Prostate gland (tissue), 2 donors: ENCODE results near the gene PCDHGA7. TPM values are rescaled to one million over a fixed set of nuclear protein-coding genes. Genes with fewer than 3 reads are reported as not detected.
A peak's percentile ranks its signal among the peaks of the same experiment; 100 is the strongest.

Experiments
- DNase-seq: peaks from one replicate; pipeline ENCODE4 v3.0.0-alpha.2; 2019; ENCODE audit warnings: low spot score
- H3K27ac ChIP-seq, 2 donors: fragments of 200-600 bp; sonication (generic); 2 replicates each; pipeline ENCODE4 v1.5.1; 2017 to 2019
- H3K27me3 ChIP-seq: fragments of 200-600 bp; sonication (generic); replicated peaks from 2 replicates; pipeline ENCODE4 v1.5.1; 2019; ENCODE audit not compliant: insufficient read depth
- H3K36me3 ChIP-seq, 2 donors: fragments of 200-600 bp; sonication (generic); 1 replicate in 1 of 2; 2 replicates in 1 of 2; pipeline versions ENCODE4 v1.5.1 to v1.8.1; 2017 to 2019
- H3K4me1 ChIP-seq: fragments of 200-600 bp; sonication (generic); replicated peaks from 2 replicates; pipeline ENCODE4 v1.5.1; 2019
- H3K4me3 ChIP-seq, 2 donors: fragments of 200-600 bp; sonication (generic); 2 replicates each; pipeline ENCODE4 v1.5.1; 2017 to 2019
- H3K9me3 ChIP-seq: fragments of 200-600 bp; sonication (generic); 2 replicates; pipeline ENCODE4 v1.5.1; 2017
- POLR2A ChIP-seq: fragments of 450-650 bp; IDR thresholded peaks from one replicate; pipeline ENCODE4 v1.6.1; 2016; ENCODE audit warnings: antibody characterized with exemption, mild to moderate bottlenecking
- POLR2AphosphoS5 ChIP-seq: sonication (generic); formaldehyde crosslinking; IDR thresholded peaks from one replicate; pipeline ENCODE4 v1.6.1; 2017; ENCODE audit warnings: antibody characterized with exemption
- WGBS: methylation state at CpG from one replicate; pipeline ENCODE4 v1.1.5; 2018; 5-methylcytosine and 5-hydroxymethylcytosine counted together
- intact Hi-C: fragments of 100-400 bp; cut with DNase I; formaldehyde crosslinking; loops from one replicate; pipeline ENCODE4 v1.14.2; 2022
- total RNA-seq, 2 donors: library from RNA; depleted of rRNA; stranded (reverse); fragments of >200 nt; gene quantifications; one replicate each; pipeline ENCODE4 v1.1.0, GENCODE V29; 2016
- TF ChIP-seq, protein P1 (sequence below), 4 experiments: fragments of 200-600 bp in 2 of 4; fragments of 450-650 bp in 2 of 4; sonication (generic) in 2 of 4; IDR thresholded peaks; 1 replicate in 3 of 4; 2 replicates in 1 of 4; pipeline ENCODE4 v1.5.1; 2016 to 2019; ENCODE audit warnings: antibody characterized with exemption in 4 of 4, mild to moderate bottlenecking in 2 of 4, moderate library complexity in 2 of 4

The PCDHGA7 gene
- total RNA-seq, 2 donors from 2014 or later = 4.1 to 8.2 TPM

DNA sequence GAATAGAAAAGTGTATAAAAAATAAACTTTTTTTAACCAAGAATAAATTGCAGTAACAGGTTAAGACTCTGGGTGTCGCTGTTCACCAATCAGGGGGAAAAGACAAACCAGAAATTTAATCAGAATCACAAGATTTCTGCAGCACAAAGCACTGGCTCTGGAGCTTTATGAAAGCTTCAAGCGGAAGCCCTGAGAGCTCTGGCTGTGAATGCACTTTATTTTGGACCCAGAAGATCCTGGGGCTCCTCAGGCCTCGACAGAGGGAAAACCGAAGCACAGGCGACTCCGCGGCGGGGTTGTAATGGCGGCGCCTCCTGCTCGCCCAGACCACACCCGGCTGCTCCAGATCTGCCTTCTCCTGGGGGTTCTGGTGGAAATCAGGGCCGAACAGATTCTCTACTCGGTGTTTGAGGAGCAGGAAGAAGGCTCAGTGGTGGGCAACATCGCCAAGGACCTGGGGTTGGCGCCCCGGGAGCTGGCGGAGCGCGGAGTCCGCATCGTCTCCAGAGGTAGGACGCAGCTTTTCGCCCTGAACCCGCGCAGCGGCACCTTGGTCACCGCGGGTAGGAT lies 27.6 kb upstream of the PCDHGA7 start, which contains the start of gene PCDHGA4:
PCDHGA4 (plus strand) TSS at position 122 of the 570 bp plus-strand sequence; CDS start at position 209, 87 bp downstream.
- H3K9me3 ChIP-seq = no peaks in the 10 kb centered on the region
- 18% methylated on average over 29 of the region's 29 CpGs for WGBS

DNA sequence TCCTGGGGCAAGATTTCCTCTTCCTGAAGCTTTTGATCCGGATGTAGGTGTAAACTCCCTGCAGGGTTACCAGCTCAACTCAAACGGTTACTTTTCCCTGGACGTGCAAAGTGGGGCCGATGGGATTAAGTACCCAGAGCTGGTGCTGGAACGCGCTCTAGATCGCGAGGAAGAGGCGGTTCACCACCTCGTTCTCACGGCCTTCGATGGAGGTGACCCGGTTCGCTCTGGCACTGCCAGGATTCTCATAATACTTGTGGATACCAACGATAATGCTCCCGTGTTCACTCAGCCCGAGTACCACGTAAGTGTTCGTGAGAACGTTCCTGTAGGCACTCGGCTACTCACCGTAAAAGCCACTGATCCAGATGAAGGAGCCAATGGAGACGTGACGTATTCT lies 26.9 kb upstream of the PCDHGA7 start:
- Histone ChIP-seq H3K9me3 (no peaks in the 10 kb centered on the region), H3K27ac (no peak overlapping the region), H3K36me3 (no peaks in the 10 kb centered on the region), H3K4me1 (no peaks in the 10 kb centered on the region), H3K27me3 (peaks cover 5% of the 10 kb centered on the region), H3K4me3 (no peak overlapping the region)
- DNase-seq = no peak
- intact Hi-C loops = no loop called here
- TF ChIP-seq, protein P1, sequence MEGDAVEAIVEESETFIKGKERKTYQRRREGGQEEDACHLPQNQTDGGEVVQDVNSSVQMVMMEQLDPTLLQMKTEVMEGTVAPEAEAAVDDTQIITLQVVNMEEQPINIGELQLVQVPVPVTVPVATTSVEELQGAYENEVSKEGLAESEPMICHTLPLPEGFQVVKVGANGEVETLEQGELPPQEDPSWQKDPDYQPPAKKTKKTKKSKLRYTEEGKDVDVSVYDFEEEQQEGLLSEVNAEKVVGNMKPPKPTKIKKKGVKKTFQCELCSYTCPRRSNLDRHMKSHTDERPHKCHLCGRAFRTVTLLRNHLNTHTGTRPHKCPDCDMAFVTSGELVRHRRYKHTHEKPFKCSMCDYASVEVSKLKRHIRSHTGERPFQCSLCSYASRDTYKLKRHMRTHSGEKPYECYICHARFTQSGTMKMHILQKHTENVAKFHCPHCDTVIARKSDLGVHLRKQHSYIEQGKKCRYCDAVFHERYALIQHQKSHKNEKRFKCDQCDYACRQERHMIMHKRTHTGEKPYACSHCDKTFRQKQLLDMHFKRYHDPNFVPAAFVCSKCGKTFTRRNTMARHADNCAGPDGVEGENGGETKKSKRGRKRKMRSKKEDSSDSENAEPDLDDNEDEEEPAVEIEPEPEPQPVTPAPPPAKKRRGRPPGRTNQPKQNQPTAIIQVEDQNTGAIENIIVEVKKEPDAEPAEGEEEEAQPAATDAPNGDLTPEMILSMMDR (IDR thresholded peaks at IDR 0.05) = no peak
- no peak for TF ChIP-seq POLR2AphosphoS5
- TF ChIP-seq POLR2A = no peak
- 42% methylated on average over 24 of the region's 24 CpGs for WGBS

More for the DNA sequence above, 27.6 kb upstream of the PCDHGA7 start, which contains the start of gene PCDHGA4:
- intact Hi-C loops = no loop called here
- Histone ChIP-seq H3K27ac (no peak within 1 kb of the TSS), H3K36me3 (no peaks in the 10 kb centered on the region), H3K4me1 (no peaks in the 10 kb centered on the region), H3K4me3 (no peak within 1 kb of the TSS), H3K27me3 (peaks cover 3% of the 10 kb centered on the region)
- DNase-seq = no peak
- no peak for TF ChIP-seq POLR2AphosphoS5
- TF ChIP-seq, protein P1 (IDR thresholded peaks at IDR 0.05) = peak in 1 of 4 experiments; percentile 32

DNA sequence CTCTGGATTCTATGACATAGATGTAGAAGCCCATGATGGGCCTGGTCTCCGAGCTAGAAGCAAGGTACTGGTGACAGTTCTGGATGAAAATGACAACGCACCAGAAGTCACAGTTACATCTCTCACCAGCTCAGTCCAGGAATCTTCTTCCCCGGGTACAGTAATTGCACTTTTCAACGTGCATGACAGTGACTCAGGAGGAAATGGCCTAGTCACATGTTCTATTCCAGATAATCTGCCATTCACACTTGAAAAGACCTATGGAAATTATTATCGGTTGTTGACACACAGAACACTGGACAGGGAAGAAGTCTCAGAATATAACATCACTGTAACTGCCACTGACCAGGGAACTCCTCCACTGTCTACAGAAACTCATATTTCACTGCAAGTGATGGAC lies 26.4 kb upstream of the PCDHGA7 start:
- Histone ChIP-seq H3K4me1 (no peaks in the 10 kb centered on the region), H3K27ac (no peak overlapping the region), H3K4me3 (no peak overlapping the region), H3K9me3 (no peaks in the 10 kb centered on the region), H3K27me3 (peaks cover 7% of the 10 kb centered on the region), H3K36me3 (no peaks in the 10 kb centered on the region)
- TF ChIP-seq POLR2AphosphoS5 (no peak), POLR2A (no peak)
- TF ChIP-seq, protein P1 (IDR thresholded peaks at IDR 0.05) = no peak
- intact Hi-C loops = no loop called here
- 73% methylated on average over 5 of the region's 5 CpGs for WGBS
- DNase-seq = no peak

DNA sequence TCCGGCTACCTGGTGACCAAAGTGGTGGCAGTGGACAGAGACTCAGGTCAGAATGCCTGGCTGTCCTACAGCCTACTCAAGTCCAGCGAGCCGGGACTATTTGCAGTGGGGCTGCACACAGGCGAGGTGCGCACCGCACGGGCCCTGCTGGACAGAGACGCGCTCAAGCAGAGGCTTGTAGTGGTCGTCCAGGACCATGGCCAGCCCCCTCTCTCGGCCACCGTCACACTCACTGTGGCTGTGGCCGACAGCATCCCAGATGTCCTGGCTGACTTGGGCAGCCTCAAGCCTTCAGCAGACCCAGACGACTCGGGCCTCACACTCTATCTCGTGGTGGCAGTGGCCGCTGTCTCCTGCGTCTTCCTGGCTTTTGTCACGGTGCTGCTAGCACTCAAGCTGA lies 25.6 kb upstream of the PCDHGA7 start:
- DNase-seq = no peak
- Histone ChIP-seq H3K4me1 (no peaks in the 10 kb centered on the region), H3K4me3 (no peak overlapping the region), H3K36me3 (no peaks in the 10 kb centered on the region), H3K27me3 (peaks cover 11% of the 10 kb centered on the region), H3K27ac (no peak overlapping the region), H3K9me3 (no peaks in the 10 kb centered on the region)
- intact Hi-C loops = no loop called here
- TF ChIP-seq POLR2AphosphoS5 (no peak), POLR2A (no peak)
- TF ChIP-seq, protein P1 (IDR thresholded peaks at IDR 0.05) = no peak
- WGBS = 52% methylated on average over 5 of the region's 19 CpGs

DNA sequence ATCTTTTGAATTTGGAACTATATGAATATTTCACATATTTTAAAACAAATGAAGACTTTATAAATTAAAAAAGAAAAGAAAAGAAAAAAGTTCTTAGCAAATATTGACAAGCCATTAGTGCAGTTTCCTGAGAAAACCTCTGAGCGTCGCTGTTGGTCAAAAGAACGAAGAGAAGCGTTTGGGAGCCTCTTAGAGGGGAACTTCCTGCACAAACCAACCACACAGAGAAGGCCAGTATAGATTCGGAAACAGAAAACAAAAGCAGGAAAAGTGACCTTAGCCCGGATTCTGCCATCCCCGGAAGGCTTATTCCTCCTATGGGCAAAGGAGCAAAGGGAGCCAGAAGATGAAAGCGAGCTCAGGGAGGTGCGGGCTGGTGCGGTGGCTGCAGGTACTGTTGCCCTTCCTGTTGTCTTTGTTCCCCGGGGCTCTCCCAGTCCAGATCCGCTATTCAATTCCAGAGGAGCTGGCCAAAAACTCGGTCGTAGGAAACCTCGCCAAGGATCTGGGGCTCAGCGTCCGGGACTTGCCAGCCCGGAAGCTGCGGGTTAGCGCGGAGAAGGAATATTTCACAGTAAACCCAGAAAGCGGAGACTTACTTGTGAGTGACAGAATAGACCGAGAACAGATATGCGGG lies 22.6 kb upstream of the PCDHGA7 start, which contains the start of gene PCDHGB2:
PCDHGB2 (plus strand) TSS at position 205 of the 637 bp plus-strand sequence; CDS start at position 347, 142 bp downstream.
- Histone ChIP-seq H3K27me3 (peaks cover 19% of the 10 kb centered on the region), H3K27ac (no peak within 1 kb of the TSS), H3K36me3 (no peaks in the 10 kb centered on the region), H3K4me3 (peak within 1 kb of the TSS; percentile 2 to 19), H3K4me1 (no peaks in the 10 kb centered on the region), H3K9me3 (no peaks in the 10 kb centered on the region)
- DNase-seq = no peak
- 18% methylated on average over 24 of the region's 24 CpGs for WGBS
- TF ChIP-seq, protein P1 (IDR thresholded peaks at IDR 0.05) = peak in 1 of 4 experiments; percentile 34
- TF ChIP-seq POLR2A (no peak), POLR2AphosphoS5 (no peak)
- intact Hi-C loops = no loop called here
